IMR-90 (cell line): ENCODE data around the gene ESF1. TPM values are rescaled to one million over a fixed set of nuclear protein-coding genes. Genes with fewer than 3 reads are reported as not detected.

Experiments used
- ATAC-seq: fragments of 200-7000 bp; cut with Tn5 transposase; 2 replicates; pipeline ENCODE4 v1.9.1; 2020; ENCODE audit warnings: low read depth, mild to moderate bottlenecking, moderate library complexity
- BruUV-seq: library from RNA; stranded (reverse); fragments of 400-500 nt; replicated peaks from 2 replicates; lab custom pipeline; 2021; lab: Mats Ljungman, UMichigan
- CTCF ChIA-PET: fragments of 300-600 bp; formaldehyde crosslinking; extraction: SDS; loops from one replicate; lab custom pipeline; 2021; ENCODE audit warnings: antibody characterized with exemption; lab: Yijun Ruan, JAX
- POLR2A ChIA-PET: fragments of 300-600 bp; sonication (Branson Sonifier 250); formaldehyde crosslinking; loops from one replicate; lab custom pipeline; 2022; ENCODE audit warnings: antibody characterized with exemption; ENCODE audit not compliant: unreplicated experiment; lab: Charles Lee
- DNase-seq: peaks from one replicate; pipeline ENCODE4 v3.0.0; 2013
- H2AFZ ChIP-seq: replicated peaks from 2 replicates; pipeline ENCODE3; 2013; ENCODE audit warnings: low read length, mild to moderate bottlenecking; ENCODE audit not compliant: poor library complexity
- H2AK5ac ChIP-seq: 2 replicates; pipeline ENCODE4 v1.6.1; 2013; ENCODE audit warnings: low read depth, low read length, inconsistent platforms
- H2AK9ac ChIP-seq: replicated peaks from 2 replicates; pipeline ENCODE3; 2013; ENCODE audit warnings: mild to moderate bottlenecking, low read depth, low read length, moderate library complexity; ENCODE audit not compliant: poor library complexity
- H2BK120ac ChIP-seq: 2 replicates; pipeline ENCODE4 v1.6.1; 2013; ENCODE audit warnings: low read depth, low read length, inconsistent platforms
- H2BK15ac ChIP-seq: 3 replicates; pipeline ENCODE4 v1.6.1; 2013; ENCODE audit warnings: low read depth, low read length, inconsistent platforms
- H2BK20ac ChIP-seq: 2 replicates; pipeline ENCODE4 v1.6.1; 2013; ENCODE audit warnings: low read depth, mild to moderate bottlenecking, inconsistent platforms, low read length, moderate library complexity
- H2BK5ac ChIP-seq: 2 replicates; pipeline ENCODE4 v1.6.1; 2013; ENCODE audit warnings: mild to moderate bottlenecking, low read depth, low read length, inconsistent platforms; ENCODE audit not compliant: poor library complexity, severe bottlenecking
- H3K14ac ChIP-seq: replicated peaks from 2 replicates; pipeline ENCODE4 v1.6.1; 2013; ENCODE audit warnings: low read depth, low read length, inconsistent platforms
- H3K18ac ChIP-seq: 2 replicates; pipeline ENCODE4 v1.6.1; 2013; ENCODE audit warnings: low read depth, low read length, control low read depth
- H3K23ac ChIP-seq: 2 replicates; pipeline ENCODE4 v1.6.1; 2013; ENCODE audit warnings: low read depth, low read length, inconsistent platforms
- H3K27ac ChIP-seq: 2 replicates; pipeline ENCODE4 v1.5.1; 2013; ENCODE audit warnings: mild to moderate bottlenecking, control low read depth, low read length; ENCODE audit not compliant: insufficient read depth
- H3K27me3 ChIP-seq: 2 replicates; pipeline ENCODE4 v1.6.1; 2013; ENCODE audit warnings: low read length; ENCODE audit not compliant: control insufficient read depth, insufficient read depth
- H3K36me3 ChIP-seq: 2 replicates; pipeline ENCODE4 v1.6.1; 2013; ENCODE audit warnings: low read length, mixed read lengths; ENCODE audit not compliant: control insufficient read depth, insufficient read depth
- H3K4ac ChIP-seq: 2 replicates; pipeline ENCODE4 v1.6.1; 2013; ENCODE audit warnings: low read depth, low read length, inconsistent platforms
- H3K4me1 ChIP-seq: 2 replicates; pipeline ENCODE4 v1.6.1; 2013; ENCODE audit warnings: low read length, mixed read lengths; ENCODE audit not compliant: control insufficient read depth, insufficient read depth
- H3K4me2 ChIP-seq: 2 replicates; pipeline ENCODE4 v1.6.1; 2013; ENCODE audit warnings: low read depth, mild to moderate bottlenecking, control low read depth, low read length, moderate library complexity
- H3K4me3 ChIP-seq: 2 replicates; pipeline ENCODE4 v1.5.1; 2013; ENCODE audit warnings: low read depth, mild to moderate bottlenecking, control low read depth, low read length, moderate library complexity; ENCODE audit not compliant: insufficient read depth
- H3K56ac ChIP-seq: 2 replicates; pipeline ENCODE4 v1.6.1; 2013; ENCODE audit warnings: low read length, inconsistent platforms; ENCODE audit not compliant: insufficient read depth; ENCODE audit errors: extremely low read depth
- H3K79me1 ChIP-seq, 2 experiments: 2 replicates each; pipeline ENCODE4 v1.6.1; 2013; ENCODE audit warnings: low read length in 2 of 2, inconsistent platforms in 1 of 2, low read depth in 1 of 2
- H3K9ac ChIP-seq: 2 replicates; pipeline ENCODE4 v1.6.1; 2013; ENCODE audit warnings: low read depth, low read length, control low read depth
- H3K9me1 ChIP-seq: 2 replicates; pipeline ENCODE4 v1.6.1; 2013; ENCODE audit warnings: low read length, inconsistent platforms; ENCODE audit not compliant: insufficient read depth
- H3K9me3 ChIP-seq: 2 replicates; pipeline ENCODE4 v1.6.1; 2013; ENCODE audit warnings: low read length; ENCODE audit not compliant: control insufficient read depth, insufficient read depth
- H4K20me1 ChIP-seq: 2 replicates; pipeline ENCODE4 v1.6.1; 2013; ENCODE audit warnings: low read length, inconsistent platforms; ENCODE audit not compliant: insufficient read depth
- H4K5ac ChIP-seq: 2 replicates; pipeline ENCODE4 v1.6.1; 2013; ENCODE audit warnings: mild to moderate bottlenecking, low read depth, low read length, control low read depth
- H4K8ac ChIP-seq, 2 experiments: 2 replicates each; pipeline ENCODE4 v1.6.1; 2013; ENCODE audit warnings: low read depth in 2 of 2, low read length in 2 of 2, control low read depth in 1 of 2, inconsistent platforms in 1 of 2
- H4K91ac ChIP-seq: 2 replicates; pipeline ENCODE4 v1.6.1; 2013; ENCODE audit warnings: low read depth, low read length, inconsistent platforms; ENCODE audit not compliant: insufficient read depth
- CEBPB ChIP-seq: IDR thresholded peaks from 2 replicates; pipeline ENCODE4 v1.6.1; 2012; ENCODE audit warnings: low read depth, low read length, improper control_type of control experiment
- CTCF ChIP-seq: conservative IDR thresholded peaks from 2 replicates; pipeline ENCODE4 v1.5.1; 2012; ENCODE audit warnings: mild to moderate bottlenecking, low read depth, low read length, improper control_type of control experiment
- ELK1 ChIP-seq: fragments of 150-350 bp; IDR thresholded peaks from 2 replicates; pipeline ENCODE4 v1.6.1; 2016; ENCODE audit warnings: low read depth, mild to moderate bottlenecking, low read length, moderate library complexity, borderline replicate concordance
- FOS ChIP-seq: fragments of 150-350 bp; IDR thresholded peaks from 2 replicates; pipeline ENCODE4 v1.6.1; 2016; ENCODE audit warnings: low read depth, low read length
- MAZ ChIP-seq: IDR thresholded peaks from 2 replicates; pipeline ENCODE4 v1.6.1; 2012; ENCODE audit warnings: low read depth, mild to moderate bottlenecking, low read length, improper control_type of control experiment, moderate library complexity, borderline replicate concordance
- POLR2A ChIP-seq: IDR thresholded peaks from 2 replicates; pipeline ENCODE4 v1.6.1; 2012; ENCODE audit warnings: mild to moderate bottlenecking, low read depth, low read length
- RCOR1 ChIP-seq: IDR thresholded peaks from 2 replicates; pipeline ENCODE4 v1.6.1; 2012; ENCODE audit warnings: mild to moderate bottlenecking, low read length, improper control_type of control experiment; ENCODE audit not compliant: insufficient replicate concordance
- RFX5 ChIP-seq: IDR thresholded peaks from 2 replicates; pipeline ENCODE4 v1.8.0; 2012; ENCODE audit warnings: low read depth, mild to moderate bottlenecking, low read length, moderate library complexity
- USF2 ChIP-seq: fragments of 150-350 bp; IDR thresholded peaks from 2 replicates; pipeline ENCODE4 v1.6.1; 2017; ENCODE audit warnings: mild to moderate bottlenecking, antibody characterized with exemption, low read length, low read depth
- WGBS, 2 experiments: methylation state at CpG; one replicate each; pipeline versions ENCODE4 v1.1.5 to v1.1.7; 2013; ENCODE audit warnings: missing lambda C conversion rate in 2 of 2; ENCODE audit not compliant: insufficient read length in 1 of 2; ENCODE audit errors: extremely low coverage in 2 of 2; 5-methylcytosine and 5-hydroxymethylcytosine counted together
- dilution Hi-C: fragments of 300-500 bp; cut with HindIII; formaldehyde crosslinking; loops from one replicate; pipeline ENCODE4 v1.14.3; 2018; ENCODE audit warnings: low sequenced_read_pairs; ENCODE audit not compliant: unreplicated experiment
- in situ Hi-C: fragments of 300-500 bp; cut with MboI; formaldehyde crosslinking; loops from 3 replicates; pipeline ENCODE4 v1.14.3; 2019; ENCODE audit warnings: low sequenced_read_pairs, inconsistent platforms, mixed read lengths
- intact Hi-C: fragments of 100-400 bp; cut with micrococcal nuclease; formaldehyde crosslinking; loops from 2 replicates; pipeline ENCODE4 v1.10.0; 2022
- polyA plus RNA-seq, 3 experiments: library from polyadenylated mRNA; depleted of rRNA; stranded (reverse); fragments of >200 nt; gene quantifications; 2 replicates each; pipeline ENCODE4 v1.2.3, GENCODE V29; 2012; ENCODE audit warnings: low replicate concordance in 1 of 3
- total RNA-seq: library from RNA; depleted of rRNA; stranded (reverse); fragments of >200 nt; gene quantifications from 2 replicates; pipeline ENCODE4 v1.2.3, GENCODE V29; 2012

ESF1 gene
- total and polyA plus RNA-seq, 2 of the 4 experiments (the other 2 are of a cell fraction): 2.6 to 2.7 TPM

GRCh38 chr20:13685623-13686022, 99.1 kb downstream of the ESF1 start:
- Histone ChIP-seq H3K79me1 (no peaks in the 10 kb centered on the region), H4K91ac (no peak overlapping the region), H2BK120ac (no peak overlapping the region), H3K4ac (no peak overlapping the region), H3K9me1 (no peaks in the 10 kb centered on the region), H4K20me1 (no peaks in the 10 kb centered on the region), H3K27me3 (no peaks in the 10 kb centered on the region), H3K36me3 (no peaks in the 10 kb centered on the region), H4K8ac (no peak overlapping the region), H2BK15ac (no peak overlapping the region), H3K27ac (no peak overlapping the region), H3K9ac (no peak overlapping the region), H3K9me3 (no peaks in the 10 kb centered on the region), H3K23ac (no peak overlapping the region), H3K56ac (no peak overlapping the region), H2BK20ac (no peak overlapping the region), H2BK5ac (no peak overlapping the region), H3K14ac (no peak overlapping the region), H2AK5ac (no peak overlapping the region), H4K5ac (no peak overlapping the region), H3K4me2 (no peak overlapping the region), H3K18ac (no peak overlapping the region), H3K4me1 (no peaks in the 10 kb centered on the region), H3K4me3 (no peak overlapping the region), H2AFZ (no peak overlapping the region), H2AK9ac (no peak overlapping the region)
- dilution Hi-C loops: no loop called here
- TF ChIP-seq RFX5 (no peak), ELK1 (no peak), CEBPB (no peak), USF2 (no peak), MAZ (no peak), CTCF (no peak), FOS (no peak), POLR2A (no peak), RCOR1 (no peak)
- in situ Hi-C loops: no loop called here
- WGBS, 2 experiments: 50% methylated on average over 1 of the region's 2 CpGs; no CpG with 5 or more reads in 1 of the 2 experiments
- intact Hi-C loops: no loop called here
- ChIA-PET POLR2A (no interaction called here), CTCF (no interaction called here)
- no peak for DNase-seq
- BruUV-seq: no TSS peak
- no peak for ATAC-seq
